EH (cell line): Measurements from ENCODE around the gene MEF2A.

Experiments
- DNase-seq: peaks from one replicate; pipeline ENCODE4 v3.0.0-alpha.2; 2015; ENCODE audit warnings: low read depth

Gene MEF2A

DNA sequence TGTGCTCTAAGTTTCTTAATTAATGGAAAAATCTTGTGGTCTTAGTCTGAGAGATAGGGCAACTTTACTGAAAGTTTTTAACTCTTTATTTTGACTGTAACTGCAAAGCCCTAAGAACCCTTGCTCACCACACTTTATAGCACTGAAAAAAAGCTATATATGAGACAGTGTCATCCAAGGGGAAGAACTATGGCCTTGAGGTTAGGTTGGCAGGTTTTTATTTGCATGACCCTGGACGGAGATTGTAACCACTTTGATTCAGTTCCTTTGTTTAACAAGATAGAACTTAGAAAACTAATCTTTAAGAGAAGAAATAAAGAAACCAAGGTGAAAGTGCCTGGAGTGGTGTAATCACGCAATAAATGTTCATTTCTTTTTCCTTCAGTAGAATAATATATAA lies 198.0 kb downstream of the MEF2A start:
- DNase-seq = no peak

DNA sequence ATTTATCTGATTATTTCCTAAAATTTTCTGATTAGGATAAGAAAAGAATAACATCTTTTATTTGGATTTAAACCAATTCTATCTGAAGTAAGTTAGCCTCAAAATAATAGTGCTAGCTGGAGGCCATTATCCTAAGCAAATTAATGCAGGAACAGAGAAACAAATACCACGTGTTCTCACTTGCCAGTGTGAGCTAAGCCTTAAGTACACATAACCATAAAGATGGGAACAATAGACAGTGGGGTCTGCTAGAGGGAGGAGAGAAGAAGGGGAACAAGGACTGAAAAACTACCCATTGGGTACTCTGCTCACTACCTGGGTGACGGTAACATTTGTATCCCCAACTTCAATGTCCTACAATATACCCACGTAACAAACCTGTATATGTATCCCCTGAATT lies 198.7 kb downstream of the MEF2A start:
- DNase-seq = no peak
